Bronchial epithelial cell (primary cell): ENCODE measurements around the gene KRTAP5-9. TPM values are rescaled to one million over a fixed set of nuclear protein-coding genes. Genes with fewer than 3 reads are reported as not detected.

Experiments
- DNase-seq: peaks from one replicate; pipeline ENCODE4 v3.0.0-alpha.2; 2010; ENCODE audit warnings: low read depth
- FAIRE-seq: peaks from 2 replicates; lab custom pipeline; 2011; peaks lifted over from hg19 to GRCh38; lab: Jason Lieb, UNC
- H3K27me3 ChIP-seq: 2 replicates; pipeline ENCODE4 v1.5.1; 2011; ENCODE audit warnings: low read length; ENCODE audit not compliant: control insufficient read depth, insufficient read depth
- H3K36me3 ChIP-seq: 2 replicates; pipeline ENCODE4 v1.5.1; 2011; ENCODE audit warnings: low read length; ENCODE audit not compliant: control insufficient read depth, insufficient read depth
- H3K4me3 ChIP-seq: 2 replicates; pipeline ENCODE4 v1.5.1; 2011; ENCODE audit warnings: mild to moderate bottlenecking, low read depth, low read length, control low read depth
- CTCF ChIP-seq: IDR thresholded peaks from 2 replicates; pipeline ENCODE4 v1.5.1; 2011; ENCODE audit warnings: mild to moderate bottlenecking, moderate library complexity, low read length, control low read depth, inconsistent platforms; ENCODE audit not compliant: insufficient read depth, severe bottlenecking
- total RNA-seq: library from RNA; depleted of rRNA; stranded (reverse); fragments of >200 nt; gene quantifications from 2 replicates; pipeline ENCODE4 v1.2.1, GENCODE V29; 2014

Gene KRTAP5-9
- total RNA-seq, 1 donor from 2014 or later, result not detected

DNA sequence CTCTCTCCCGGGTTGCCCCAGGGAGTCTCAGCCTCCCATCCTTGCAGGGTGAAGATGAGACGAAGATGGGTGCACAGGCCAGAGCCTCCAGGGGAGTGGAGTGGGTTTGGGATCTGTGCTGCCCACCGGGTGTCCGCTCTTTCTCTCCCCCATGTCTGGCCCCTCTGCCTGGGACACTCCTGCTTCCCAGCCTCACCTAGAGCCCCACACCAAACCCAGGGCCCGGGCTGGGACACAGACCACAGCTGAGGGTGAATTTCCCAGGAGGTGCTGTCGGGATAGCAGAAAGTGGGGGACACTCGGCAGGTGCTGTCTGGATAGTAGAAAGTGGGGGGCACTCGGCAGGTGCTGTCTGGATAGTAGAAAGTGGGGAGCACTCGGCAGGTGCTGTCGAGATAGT, 46.2 kb upstream of the KRTAP5-9 start:
- no peak for DNase-seq
- no peak for TF ChIP-seq CTCF
- Histone ChIP-seq H3K36me3 (peaks cover 14% of the 10 kb centered on the region), H3K4me3 (no peak overlapping the region), H3K27me3 (no peaks in the 10 kb centered on the region)
- FAIRE-seq, result no peak

- DNase-seq (no peak), FAIRE-seq (peak; percentile 68)
- TF ChIP-seq CTCF, result no peak
- Histone ChIP-seq H3K27me3 (no peaks in the 10 kb centered on the region), H3K36me3 (peaks cover 14% of the 10 kb centered on the region), H3K4me3 (no peak overlapping the region)
These were observed 45.3 kb upstream of the KRTAP5-9 start for GRCh38 chr11:71502871-71503435.

- Histone ChIP-seq H3K27me3 (no peaks in the 10 kb centered on the region), H3K36me3 (peaks cover 8% of the 10 kb centered on the region), H3K4me3 (no peak overlapping the region)
- TF ChIP-seq CTCF, result no peak
- FAIRE-seq, result no peak
- no peak for DNase-seq
These were observed 43.7 kb upstream of the KRTAP5-9 start for GRCh38 chr11:71504531-71504930.

GRCh38 chr11:71505001-71505400, 43.2 kb upstream of the KRTAP5-9 start:
- no peak for DNase-seq
- Histone ChIP-seq H3K36me3 (peaks cover 8% of the 10 kb centered on the region), H3K27me3 (no peaks in the 10 kb centered on the region), H3K4me3 (no peak overlapping the region)
- FAIRE-seq, result no peak
- TF ChIP-seq CTCF, result no peak

DNA sequence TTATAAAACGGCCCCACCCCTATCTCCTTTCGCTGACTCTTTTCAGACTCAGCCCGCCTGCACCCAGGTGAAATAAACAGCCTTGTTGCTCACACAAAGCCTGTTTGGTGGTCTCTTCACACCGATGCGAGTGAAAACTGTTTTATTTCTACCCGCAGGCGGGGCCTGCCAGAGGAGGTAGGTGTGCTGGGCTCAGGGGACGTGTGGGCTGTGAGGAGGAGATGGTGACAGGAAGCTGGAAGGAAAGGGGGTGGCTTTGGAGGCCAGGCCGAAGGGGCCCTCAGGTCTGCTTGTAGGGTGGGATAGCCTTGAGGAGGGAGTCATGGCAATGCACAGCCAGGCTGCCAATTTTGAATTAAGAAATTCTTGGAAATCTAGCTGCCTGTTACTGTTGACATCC, 42.4 kb upstream of the KRTAP5-9 start:
- no peak for DNase-seq
- Histone ChIP-seq H3K36me3 (peaks cover 6% of the 10 kb centered on the region), H3K4me3 (no peak overlapping the region), H3K27me3 (no peaks in the 10 kb centered on the region)
- TF ChIP-seq CTCF, result no peak
- no peak for FAIRE-seq

DNA sequence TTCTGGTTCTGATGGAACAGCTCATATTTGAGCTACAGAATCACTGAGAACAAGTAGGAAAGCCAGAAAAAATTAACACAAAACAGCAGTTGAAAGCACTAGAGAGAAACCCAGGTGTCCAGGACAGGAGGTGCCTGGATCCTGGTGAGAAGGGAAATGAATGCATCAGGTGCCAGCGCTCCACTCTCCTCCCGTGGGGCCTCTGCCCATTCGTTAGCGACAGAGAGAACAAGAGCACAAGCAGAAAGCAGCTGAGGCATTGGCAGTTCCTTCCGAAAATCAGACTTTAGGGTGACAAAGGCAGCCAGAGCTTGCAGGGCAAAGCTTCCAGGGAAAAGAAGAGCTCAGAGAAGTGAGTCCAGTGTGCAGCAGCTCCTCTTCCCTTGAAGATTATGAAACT, 41.1 kb upstream of the KRTAP5-9 start:
- DNase-seq (no peak), FAIRE-seq (no peak)
- no peak for TF ChIP-seq CTCF
- no peak overlapping the region for H3K4me3 ChIP-seq
- H3K27me3 ChIP-seq, result no peaks in the 10 kb centered on the region
- no peaks in the 10 kb centered on the region for H3K36me3 ChIP-seq
